GM23338 (cell line): ENCODE measurements around the gene HTR4.

ENCODE experiments used
- EZH2 ChIP-seq: fragments of 200-600 bp; sonication (generic); IDR thresholded peaks from one replicate; pipeline ENCODE4 v1.8.0; 2017; ENCODE audit warnings: antibody characterized with exemption, mild to moderate bottlenecking, low read depth; ENCODE audit not compliant: unreplicated experiment
- EZH2phosphoT487 ChIP-seq: fragments of 200-600 bp; sonication (generic); IDR thresholded peaks from one replicate; pipeline ENCODE4 v1.8.1; 2018; ENCODE audit warnings: antibody characterized with exemption; ENCODE audit not compliant: unreplicated experiment
- POLR2AphosphoS5 ChIP-seq: IDR thresholded peaks from 2 replicates; pipeline ENCODE4 v1.6.1; 2016; ENCODE audit warnings: antibody characterized with exemption, low read depth

- no peak for TF ChIP-seq EZH2
- TF ChIP-seq EZH2phosphoT487: no peak
- TF ChIP-seq POLR2AphosphoS5: no peak
These were observed 42.1 kb upstream of the HTR4 start for GRCh38 chr5:148696187-148697036.
